RPMI7951 (cell line): ENCODE data around the gene DGKZ. TPM values are rescaled to one million over a fixed set of nuclear protein-coding genes. Genes with fewer than 3 reads are reported as not detected.

Experiments
- DNase-seq: peaks from one replicate; pipeline ENCODE4 v3.0.0-alpha.2; 2012; ENCODE audit warnings: low read depth
- total RNA-seq: library from RNA; depleted of rRNA; stranded (reverse); fragments of >200 nt; shearing (Covaris generic); gene quantifications from 2 replicates; pipeline ENCODE4 v1.2.3, GENCODE V29; 2014

The DGKZ gene
- total RNA-seq, 1 experiment from 2014 or later, result 21.3 TPM

DNA sequence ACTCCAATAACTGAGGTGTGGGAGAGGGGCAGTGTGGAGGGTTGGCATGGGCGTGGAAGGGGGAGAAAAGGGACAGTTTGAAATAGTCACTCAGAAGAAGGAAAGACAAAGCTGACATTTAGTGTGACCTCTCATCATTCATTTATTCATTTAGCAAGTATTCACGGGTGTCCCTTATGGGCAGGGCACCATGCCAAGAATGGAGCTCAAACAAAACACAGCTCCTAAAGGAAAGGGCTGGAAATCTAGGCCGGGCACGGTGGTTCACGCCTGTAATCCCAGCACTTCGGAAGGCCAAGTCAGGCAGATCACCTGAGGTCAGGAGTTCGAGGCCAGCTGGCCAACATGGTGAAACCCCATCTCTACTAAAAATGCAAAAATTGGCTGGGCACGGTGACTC is 19.4 kb upstream of the DGKZ start:
- no peak for DNase-seq

DNA sequence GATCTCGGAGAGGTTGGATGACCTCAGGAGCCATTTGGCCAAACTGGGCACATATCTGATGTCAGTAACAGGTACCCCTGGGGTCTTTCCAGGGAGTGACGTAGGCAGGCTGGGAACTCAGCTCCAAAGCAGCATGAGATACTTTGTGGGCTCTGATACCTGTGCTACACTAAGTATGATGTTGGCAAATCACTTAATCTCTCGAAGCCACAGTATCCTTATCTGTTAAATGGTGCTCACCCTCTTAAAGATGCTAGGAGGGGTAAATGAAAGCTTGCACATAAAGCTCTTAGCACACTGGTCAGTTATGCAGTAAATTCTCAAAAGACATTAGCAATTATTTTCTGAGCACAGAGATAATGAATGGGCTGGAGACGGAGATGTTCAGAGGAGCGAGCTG is 17.1 kb upstream of the DGKZ start:
- DNase-seq, result no peak

DNA sequence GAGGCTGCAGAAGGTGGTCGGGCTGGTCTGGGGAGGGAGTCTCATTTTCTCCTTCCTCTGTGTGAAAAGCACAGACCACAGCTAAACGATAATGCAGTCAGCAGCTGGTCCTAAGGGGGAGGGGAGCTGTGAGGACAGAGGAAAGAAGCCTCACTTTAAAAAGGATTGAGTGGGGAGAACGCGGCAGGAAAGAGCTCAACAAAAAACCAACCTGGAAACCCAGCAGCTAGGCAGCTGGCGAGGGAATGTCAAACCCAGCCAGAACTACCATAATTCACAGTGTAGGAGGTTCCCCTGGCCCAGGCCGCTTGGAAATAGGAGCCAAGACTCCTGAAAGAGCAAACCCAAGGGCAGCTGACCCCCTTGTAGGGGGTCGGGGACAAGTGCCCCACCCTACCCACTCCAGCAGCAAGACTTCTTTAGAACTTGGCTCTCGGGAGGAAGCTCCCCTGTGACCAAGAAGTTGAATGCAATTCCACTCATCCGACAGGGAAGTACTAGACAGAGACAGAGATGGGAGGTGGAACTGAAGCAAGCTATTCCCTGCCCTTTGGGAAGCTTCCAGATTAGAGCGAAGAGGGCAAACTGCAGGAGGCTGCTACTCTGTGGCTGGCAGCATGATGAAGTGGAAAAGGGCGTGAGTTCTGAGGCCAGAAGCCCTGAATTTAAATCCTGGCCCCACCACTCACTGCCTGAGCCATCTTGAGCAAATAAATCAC is 16.5 kb upstream of the DGKZ start:
- no peak for DNase-seq

DNA sequence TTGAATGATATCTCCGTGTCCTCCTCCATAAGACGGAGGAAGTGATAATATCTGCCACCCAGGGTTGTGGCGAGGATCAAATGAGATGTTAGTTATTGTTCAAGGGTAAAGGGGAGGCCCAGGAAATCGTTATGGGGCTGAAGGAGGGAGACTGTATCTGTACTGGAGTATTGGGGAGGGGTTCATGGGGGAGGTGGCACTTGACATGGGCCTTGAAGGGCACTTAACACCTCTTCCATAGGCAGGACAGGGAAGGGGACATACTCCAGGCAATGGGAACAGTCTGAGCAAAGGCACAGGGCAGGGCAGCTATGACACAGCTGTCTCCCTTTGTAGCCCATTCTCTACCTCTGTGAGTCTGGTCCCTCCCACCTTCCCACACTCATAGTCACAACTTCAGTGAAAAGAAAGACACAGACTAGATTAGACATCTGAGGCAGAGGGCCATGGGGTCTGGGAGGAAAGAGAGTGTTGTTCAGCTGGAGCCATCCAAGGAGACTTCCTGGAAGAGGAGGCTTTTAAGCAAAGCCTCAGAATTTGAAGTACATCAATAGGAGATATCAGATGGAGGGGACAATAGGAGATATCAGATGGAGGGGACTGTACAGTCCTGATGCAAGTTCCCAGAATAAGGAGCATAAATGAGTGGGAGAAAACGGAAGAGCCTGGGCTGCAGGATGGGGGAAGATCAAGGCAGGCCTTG is 15.8 kb upstream of the DGKZ start:
- DNase-seq, result no peak

DNA sequence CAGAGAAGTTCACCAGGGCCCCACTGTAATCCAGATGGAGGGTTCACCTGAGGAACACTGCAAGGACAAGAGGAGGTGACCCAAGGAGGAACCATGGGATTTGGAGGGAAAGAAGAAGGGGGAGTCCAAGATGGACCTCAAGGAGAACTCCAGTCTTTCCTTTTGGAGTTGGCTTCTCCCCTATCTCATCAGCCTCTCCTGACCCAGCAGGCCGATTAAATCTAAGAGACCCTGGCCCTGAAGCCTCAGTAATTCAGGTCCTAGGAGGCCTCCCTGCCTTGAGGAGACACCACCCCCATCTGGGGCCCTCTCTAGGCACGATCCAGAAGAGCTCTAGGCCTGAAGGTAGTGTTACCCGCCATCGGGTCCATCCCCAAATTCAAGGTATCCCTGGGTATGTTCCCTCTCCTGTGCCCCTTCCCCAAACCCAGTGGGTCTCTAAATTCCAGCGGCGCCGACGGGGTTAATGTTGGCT is 15.1 kb upstream of the DGKZ start:
- no peak for DNase-seq

DNA sequence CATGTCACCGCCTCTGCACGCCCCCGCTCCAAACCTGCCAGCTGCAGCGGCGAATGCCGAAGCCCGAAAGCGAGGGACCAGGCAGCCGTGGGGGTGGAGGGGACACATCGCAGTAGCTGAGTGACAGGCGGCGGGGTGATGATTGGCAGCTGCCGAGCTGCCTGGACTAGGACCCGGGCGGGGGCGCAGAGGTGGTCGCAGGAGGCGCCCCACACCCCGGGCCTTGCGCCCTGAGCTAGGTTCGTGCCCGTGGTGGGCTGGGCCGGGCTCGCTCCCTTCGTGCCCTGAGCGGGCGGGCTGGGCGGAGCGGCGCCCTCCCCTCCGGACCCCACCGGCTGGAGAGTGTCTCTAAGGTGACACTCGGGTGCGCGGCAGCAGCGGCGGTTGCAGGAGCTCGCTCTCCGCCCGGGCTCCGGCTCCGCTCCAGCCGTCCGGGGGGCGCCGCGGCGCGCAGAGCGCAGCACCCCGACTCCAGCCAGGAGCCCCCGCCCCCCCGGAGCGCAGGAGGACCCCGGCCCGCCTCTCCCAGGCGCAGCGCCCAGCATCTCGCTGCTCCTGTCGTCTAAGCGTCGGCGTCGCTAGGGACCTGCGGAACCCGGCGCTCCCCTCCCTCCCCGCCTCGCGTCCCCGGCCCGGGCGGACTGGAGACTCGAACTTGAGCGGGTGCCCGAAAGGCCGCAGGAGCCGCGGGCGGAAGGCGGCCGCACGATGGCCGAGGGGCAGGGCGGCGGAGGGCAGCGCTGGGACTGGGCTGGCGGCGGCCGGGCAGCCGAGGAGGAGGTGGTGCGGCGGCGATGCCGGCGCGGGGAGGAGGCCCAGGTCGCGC is 14.5 kb upstream of the DGKZ start:
- no peak for DNase-seq

DNA sequence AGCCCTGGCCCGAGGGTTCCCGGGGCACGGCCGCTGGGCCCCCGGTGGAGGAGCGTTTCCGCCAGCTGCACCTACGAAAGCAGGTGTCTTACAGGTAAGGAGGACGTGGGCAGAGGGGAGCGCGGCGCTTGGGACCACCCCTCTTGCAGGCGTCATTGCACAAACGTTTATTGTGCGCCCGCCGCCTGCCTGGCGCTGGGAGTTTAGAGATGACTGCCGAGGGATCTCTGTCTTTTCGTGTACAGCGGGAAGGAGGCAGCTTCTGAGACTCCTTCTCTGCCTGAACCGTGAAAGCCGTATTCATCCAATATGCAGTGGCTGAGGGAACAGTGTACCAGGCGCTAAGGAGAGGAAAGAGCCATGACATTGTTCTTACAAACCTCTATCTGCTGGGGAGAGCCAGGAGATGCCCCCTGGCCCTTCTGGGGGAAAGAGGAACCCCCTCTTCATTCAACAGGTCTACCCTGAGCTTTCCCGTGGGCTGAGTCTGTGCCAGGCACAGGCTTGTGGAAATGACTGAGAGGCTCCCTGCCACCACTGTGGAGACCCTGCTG is 13.8 kb upstream of the DGKZ start:
- no peak for DNase-seq

DNA sequence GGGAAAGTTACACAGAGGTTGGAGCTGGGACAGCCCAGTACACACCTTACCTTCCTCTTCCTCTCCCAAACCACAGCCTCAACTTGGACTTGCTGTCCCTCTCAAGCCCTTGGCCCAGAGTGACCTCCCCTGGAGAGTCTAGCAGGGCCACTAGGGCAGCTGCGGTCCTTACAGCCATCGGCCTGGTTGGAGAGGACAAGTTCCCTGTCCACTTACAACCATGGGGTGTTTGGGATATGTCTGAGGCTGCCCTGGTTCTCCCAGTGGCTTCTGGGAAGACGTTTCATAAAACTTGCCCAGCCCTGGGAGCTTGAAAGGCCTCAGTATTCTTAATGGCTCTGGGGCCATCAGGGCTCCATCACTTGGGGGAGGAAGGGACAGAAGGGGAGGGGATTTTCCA is 13.1 kb upstream of the DGKZ start:
- DNase-seq, result no peak

DNA sequence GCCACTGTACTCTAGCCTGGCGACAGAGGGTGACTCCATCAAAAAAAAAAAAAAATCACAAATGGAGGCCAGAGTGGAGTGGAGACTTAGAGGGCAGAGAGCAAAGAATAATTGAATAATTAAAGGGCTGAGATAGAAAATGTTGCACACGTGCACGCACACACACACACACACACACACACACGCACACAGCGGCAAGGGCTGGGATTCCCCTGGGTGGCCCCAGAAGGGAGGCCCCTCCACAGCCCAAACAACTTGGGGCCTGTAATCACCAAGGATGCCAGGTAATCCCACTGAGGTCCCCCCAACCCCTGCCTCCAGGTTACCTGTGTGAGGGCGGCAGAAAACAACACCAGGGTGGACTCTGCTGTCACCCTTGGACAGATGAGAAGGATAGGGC is 12.0 kb upstream of the DGKZ start:
- no peak for DNase-seq

DNA sequence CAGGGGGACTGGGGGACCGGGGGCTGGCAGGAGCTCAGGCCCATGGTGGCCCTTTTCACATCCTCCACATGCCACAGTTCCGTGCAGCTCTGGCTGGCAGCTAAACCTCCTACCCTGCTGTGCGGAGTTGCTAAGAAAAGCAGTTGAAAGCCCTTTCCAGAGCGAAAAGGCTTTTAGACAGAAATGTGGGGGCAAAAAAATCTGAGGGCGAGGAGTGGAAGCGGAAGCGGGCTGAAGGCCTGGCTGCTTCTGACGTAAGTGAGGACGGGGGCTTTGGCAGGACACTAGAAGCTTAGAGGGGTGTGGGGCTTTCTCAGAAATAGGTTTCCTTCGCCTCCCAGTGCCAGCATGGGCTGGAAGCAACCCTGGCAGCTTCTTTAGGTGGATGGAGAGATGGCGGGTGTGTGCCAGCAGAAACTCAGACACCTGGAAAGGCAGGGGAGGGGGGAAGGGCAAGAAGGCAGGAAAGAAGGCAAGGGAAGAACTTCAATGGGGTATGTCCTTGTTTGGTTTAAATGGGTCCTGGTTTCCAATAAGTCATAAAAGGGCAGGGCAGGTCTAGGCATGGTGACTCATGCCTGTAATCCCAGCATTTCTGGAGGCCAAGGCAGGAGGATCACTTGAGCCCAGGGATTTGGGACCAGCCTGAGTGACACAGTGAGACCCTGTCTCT is 11.2 kb upstream of the DGKZ start:
- DNase-seq, result no peak

DNA sequence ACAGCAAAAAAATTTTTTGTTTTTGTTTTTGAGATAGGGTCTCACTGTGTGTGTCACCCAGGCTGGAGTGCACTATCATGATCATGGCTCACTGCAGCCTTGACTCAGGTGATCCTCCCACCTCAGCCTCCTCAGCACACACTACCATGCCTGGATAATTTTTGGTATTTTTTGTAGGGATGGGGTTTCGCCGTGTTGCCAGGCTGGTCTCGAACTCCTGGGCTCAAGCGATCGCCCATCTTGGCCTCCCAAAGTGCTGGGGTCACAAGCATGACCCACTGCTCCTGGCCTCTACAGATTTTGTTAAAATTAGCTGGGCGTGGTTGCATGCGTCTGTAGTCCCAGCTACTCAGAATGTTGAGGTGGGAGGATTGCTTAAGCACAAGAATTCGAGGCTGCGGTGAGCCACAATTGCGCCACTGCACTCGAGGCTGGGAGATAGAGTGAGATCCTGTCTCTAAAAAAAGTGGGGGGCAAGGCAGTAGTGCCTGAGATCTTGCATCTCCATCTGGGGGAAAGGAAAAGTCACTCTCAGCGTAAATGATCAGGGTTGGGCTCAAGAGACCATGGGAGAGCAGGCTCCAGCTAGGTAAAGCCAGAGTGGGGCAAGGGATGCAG is 10.6 kb upstream of the DGKZ start:
- peak; percentile 77 for DNase-seq

DNA sequence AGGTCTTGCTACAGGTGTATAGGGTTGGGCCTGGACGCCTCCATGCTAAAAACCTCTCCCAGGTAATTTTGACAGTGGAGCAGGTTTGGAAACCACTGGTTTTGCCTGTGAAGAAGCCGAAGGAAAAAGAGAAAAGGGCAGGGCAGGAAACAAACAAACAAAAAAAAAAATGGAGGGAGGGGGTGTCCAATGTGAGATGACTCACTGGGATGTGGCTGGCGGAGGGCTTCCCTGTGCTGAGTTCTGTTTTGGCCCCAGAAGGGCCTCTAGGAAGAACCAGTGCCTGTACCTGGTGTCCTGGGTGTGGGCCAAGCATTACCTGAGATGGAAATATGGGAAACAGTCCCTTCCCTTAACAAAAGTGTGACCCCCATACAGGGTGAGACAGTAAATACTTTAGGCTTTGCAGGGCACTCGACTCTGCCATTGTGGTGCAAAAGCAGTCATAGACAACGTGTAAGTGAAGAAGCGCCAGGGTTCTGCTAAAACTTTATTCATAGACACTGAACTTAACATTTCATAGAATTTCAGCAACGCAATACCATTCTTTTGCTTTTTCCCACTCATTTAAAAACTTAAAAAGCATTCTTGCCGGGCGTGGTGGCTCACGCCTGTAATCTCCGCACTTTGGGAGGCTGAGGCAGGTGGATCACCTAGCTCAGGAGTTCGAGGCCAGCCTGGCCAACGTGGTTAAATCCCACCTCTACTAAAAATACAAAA is 9.5 kb upstream of the DGKZ start:
- no peak for DNase-seq

DNA sequence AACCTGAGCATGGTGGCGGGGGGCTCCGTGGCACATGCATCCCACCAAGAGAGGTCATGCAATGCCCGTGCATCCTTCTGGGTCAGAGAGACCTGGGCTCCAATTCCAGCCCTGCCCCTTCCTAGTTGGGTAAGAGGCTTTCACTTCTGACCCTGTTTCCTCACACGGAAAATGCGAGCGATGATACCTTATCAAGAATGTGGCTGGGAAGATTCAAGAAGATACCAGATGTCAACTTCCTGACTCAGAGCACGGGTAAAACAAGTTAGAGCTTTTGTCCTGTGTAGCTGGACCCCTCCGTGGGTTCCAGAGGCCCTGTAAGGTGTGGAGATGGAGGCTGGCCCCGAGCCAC is 8.7 kb upstream of the DGKZ start:
- no peak for DNase-seq

DNA sequence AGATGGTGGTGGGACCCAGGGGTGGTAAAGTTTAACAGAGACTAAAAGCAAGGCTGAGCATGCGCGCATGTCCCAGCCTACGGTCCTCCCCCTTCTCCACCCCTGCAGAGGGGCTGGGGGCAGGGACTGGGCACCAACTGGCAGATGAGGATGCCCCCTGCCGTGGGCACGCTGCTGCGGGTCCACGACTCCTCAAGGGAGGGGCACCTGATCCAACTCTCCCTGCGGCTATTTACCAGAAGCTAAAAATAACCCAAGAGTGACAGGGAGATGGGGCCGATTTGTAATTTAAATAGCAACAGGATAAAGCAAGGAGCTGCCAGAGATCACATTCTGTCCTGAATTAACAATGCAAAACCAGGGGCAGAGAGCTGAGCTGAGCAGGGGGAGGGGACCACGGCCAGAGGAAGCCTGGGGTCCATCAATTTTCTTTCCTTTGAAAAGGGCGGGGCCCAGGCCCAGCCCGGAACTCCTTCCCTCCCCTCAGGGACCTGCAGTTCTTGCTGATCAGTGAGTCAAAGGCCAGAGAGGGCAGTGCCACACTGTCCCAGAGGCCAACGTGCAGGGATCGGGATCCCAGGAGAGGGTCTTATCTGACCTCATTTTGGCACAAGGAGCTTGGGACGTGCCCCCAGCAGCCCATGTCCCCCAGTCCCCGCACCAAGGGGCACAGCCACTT is 8.1 kb upstream of the DGKZ start:
- peak; percentile 39 for DNase-seq

DNA sequence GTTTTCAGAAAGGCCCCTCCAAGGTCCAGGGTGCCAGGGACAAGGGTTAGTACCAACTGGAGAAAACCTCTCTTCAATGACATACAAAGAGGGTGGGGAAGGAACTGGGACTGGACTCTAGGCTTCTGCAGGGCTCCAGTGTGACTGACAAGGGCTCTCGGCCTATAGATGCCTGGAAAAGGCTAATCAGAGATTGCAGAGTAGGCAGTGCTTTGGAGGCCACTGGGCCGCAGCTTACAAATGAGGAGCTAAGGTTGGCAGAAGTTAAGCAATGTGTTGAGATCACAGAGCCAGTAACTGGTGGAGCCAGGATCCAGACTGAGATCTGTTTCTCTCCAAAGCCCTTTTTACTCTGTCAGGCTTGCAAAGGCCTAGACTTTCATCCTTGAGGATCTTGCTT is 7.4 kb upstream of the DGKZ start:
- no peak for DNase-seq

DNA sequence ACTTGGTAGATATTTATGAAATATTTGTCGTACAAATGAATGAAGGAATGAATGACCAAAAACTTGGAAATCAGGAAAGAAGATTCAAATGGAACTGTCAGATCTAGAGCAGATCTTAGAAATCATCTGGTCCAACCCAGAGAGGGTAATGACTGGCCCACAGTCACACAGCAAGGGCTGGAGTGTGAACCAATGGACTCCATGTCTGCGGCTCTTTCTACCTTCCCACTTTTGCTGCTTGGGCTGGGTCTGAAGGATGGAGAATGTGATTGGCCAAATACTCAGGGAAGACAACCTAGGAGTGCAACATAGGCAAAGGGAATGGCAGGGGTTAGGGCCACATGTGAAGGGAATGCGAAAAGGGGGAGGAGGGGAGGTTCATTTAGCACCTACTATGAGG is 5.8 kb upstream of the DGKZ start:
- no peak for DNase-seq

DNA sequence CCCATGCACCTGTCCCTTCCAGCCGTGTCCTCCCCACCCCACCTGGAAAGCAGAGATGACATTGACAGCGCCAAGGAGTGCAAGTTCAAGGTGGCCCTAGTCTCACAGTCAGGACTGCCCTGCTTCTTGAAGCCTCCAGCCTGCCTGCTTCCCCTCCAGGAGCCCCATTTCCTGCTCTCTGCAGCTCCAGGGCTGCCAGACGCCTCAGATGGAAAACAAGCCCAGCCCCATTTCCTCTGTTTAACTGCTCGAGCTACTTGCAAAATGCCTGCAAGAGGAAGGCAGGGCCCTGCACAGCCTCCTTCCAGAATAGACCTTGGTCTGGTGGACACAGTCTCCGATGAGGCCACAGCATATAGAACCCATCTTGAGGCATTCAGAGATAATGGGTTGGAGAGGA is 5.0 kb upstream of the DGKZ start:
- DNase-seq, result no peak

DNA sequence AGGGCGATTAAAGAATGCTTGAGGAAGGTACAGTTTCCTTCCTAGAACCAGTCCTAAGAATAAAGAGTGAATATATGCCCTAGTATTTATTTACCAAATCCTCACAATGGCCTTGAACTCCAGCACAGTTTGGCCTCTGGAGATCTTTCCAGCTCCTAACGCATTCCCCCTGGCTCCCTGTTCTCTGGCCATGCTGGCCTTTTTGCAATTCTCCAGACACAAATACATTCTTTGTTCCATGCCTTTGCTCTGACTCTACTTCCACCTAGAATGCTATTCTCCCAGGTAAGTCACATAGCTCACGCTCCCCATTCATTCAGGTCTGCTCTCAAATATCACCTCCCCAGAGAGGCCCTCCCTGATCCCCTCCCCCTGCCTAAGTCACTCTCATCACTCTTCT is 3.7 kb upstream of the DGKZ start:
- no peak for DNase-seq

DNA sequence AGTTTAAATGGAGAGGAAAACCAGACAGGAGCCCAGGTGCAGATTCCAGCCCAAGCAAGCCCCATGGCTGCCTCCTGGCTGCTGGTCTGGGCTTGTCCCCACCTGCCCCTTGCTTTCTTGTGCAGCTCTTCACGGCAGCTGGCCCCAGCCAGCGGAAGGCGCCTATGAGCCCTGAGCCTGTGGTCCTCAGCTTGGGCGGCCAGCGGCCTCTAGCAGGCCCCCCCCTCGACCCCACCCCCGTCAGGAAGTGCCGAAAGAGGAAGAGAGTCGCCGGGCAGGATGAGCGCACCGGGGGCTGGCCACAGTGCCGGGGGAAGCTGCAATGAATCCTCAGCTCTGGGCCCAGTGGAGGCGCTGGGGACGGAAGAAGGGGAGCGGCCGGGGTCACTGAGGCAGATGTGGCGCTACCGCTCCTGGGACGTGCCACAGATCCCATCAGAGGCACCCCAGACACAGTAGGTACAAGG is 2.1 kb upstream of the DGKZ start:
- DNase-seq, result no peak

DNA sequence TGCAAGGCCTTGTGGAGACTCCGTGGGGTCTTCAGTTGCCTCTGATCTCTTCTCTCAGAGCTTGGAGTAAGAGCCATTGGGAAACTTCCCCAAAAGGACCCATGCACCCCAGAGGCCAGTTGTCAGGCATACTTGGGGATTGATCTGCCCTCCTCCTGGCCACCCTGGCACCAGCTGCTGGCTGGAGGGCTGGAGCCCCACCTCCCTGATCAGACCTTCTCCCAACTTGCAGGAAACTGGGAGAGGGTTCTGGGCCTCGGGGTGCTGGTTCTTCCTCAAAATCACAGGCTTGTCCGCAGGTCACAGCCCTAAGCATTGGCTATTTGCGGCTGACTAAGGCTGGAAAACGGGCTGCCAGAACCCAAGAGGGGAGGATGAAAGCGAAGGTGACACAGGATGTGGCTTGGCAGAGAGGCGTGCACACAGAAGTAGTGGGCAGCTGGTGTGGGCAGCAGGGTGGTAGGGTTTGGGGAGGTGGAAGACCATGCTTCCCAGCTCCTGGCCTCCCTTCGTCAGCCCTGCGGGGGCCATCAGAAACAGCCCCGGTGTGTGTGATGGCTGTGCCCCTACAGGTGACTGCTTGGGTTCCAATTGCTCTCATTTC is 1.3 kb upstream of the DGKZ start:
- DNase-seq, result no peak
